Measurements from ENCODE around the gene GATAD2A.
"Not testable (repeated sequence)": the region's sequence is repeated elsewhere in the genome, so short reads cannot be mapped to it uniquely, and the experiment has no call there.

GATAD2A gene

GRCh38 chr19:19388568-19389555 lies 16.6 kb upstream of the GATAD2A start:
- DNase-seq (ENCODE audit: low read depth in 4 of 4, low spot score in 1 of 4): no peak

- DNase-seq (ENCODE audit: low read depth in 4 of 4, low spot score in 1 of 4): not testable (repeated sequence)
These were observed 15.8 kb upstream of the GATAD2A start for GRCh38 chr19:19389683-19390082.

DNA sequence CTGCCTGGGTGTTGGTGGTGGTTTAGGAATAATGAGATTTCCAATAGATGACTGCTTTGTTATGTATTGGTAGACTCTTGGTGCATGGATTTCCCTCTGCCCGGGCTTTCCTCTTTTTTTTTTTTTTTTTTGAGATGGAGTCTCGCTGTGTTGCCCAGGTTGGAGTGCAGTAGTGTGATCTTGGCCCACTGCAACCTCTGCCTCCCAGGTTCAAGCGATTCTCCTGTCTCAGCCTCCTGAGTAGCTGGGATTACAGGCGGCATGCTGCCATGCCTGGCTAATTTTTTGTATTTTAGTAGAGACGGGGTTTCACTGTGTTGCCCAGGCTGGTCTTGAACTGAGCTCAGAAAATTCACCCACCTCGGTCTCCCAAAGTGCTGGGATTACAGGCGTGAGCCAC lies 11.1 kb upstream of the GATAD2A start:
- DNase-seq (ENCODE audit: low read depth in 4 of 4, low spot score in 1 of 4): not testable (repeated sequence)

- DNase-seq (ENCODE audit: low read depth in 4 of 4, low spot score in 1 of 4): no peak
These were observed 5.6 kb upstream of the GATAD2A start for GRCh38 chr19:19399733-19400433.

GRCh38 chr19:19402656-19403372 lies 2.7 kb upstream of the GATAD2A start:
- no peak for DNase-seq (ENCODE audit: low read depth in 4 of 4, low spot score in 1 of 4)

- no peak for DNase-seq (ENCODE audit: low read depth in 4 of 4, low spot score in 1 of 4)
These were observed 2.0 kb upstream of the GATAD2A start for GRCh38 chr19:19403373-19403901.

- peak in 2 of 4 experiments; percentile 11 to 47 for DNase-seq (ENCODE audit: low read depth in 4 of 4, low spot score in 1 of 4)
These were observed 749 bp downstream of the GATAD2A start for GRCh38 chr19:19405971-19406877.

- peak in 2 of 4 experiments; percentile 15 to 40 for DNase-seq (ENCODE audit: low read depth in 4 of 4, low spot score in 1 of 4)
These were observed 1.6 kb downstream of the GATAD2A start for GRCh38 chr19:19406878-19407632.

- DNase-seq (ENCODE audit: low read depth in 4 of 4, low spot score in 1 of 4): no peak
These were observed 2.1 kb downstream of the GATAD2A start for GRCh38 chr19:19407633-19407930.

DNA sequence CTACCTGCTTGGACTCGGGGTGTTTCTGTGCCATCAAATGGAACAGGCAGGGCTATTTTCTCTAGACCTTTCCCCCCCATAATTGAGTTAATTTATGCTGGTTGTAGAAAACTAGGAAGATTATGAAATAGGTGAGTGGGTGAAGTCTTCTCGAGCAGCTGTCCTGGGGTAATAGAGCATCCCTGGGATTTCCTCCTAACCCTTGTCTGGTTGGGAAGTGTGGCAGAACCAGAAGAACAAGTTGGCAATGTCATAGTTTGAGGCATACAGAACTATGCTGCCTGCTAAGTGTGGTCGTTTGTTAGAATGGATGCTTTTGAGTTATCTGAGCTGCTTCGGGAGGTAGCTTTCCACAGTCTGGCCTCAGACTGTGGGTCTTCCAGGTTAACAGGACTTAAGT lies 3.7 kb downstream of the GATAD2A start:
- no peak for DNase-seq (ENCODE audit: low read depth in 4 of 4, low spot score in 1 of 4)

- DNase-seq (ENCODE audit: low read depth in 4 of 4, low spot score in 1 of 4): no peak
These were observed 4.2 kb downstream of the GATAD2A start for GRCh38 chr19:19409631-19410030.

DNA sequence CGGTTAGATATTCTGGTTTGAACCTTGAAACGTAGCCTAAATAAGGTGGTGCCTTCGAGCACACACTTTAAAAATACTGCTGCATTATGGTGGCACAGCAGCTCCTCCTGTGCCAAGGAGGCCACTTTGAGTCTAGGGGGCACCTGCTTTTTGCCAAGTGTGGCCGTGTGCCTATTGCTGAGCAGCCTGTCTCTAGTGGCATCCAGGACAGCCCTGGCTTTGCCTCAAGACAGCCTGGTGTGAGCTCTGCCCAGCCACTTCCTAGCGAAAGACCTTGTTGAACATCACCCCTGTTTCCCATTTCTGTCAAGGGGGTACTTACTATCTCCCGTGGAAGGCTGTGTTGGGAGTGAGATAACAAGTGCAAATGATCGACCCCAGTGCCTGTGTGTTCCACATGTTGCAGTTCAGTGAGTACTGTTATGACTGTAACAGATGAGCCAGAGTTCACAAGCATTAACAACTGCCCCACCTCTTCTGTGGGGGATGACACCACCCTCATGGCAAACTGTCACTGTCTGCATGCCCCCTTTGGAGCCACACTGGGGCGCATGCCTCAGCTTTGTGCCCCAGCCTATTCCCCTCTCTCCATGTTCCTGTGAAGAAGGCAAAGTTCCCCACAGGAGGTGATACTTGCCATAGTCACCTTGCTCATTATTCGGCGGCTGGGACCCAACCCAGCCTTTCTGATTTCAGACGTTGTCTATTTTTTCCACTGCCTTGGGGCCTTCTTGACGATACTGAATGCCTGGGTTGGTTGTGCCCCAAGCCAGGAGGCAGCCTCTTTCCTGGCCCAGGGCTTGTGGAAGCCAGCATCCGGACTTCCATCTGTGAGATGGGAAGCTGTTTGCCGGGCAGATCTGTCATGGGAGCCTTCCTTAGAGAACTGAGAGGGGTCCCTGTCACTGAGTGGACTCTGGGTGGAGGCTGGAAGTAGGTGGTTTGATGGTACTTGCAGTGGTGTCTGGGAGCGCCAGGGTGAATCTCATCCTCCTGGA lies 5.4 kb downstream of the GATAD2A start:
- DNase-seq (ENCODE audit: low read depth in 4 of 4, low spot score in 1 of 4): peak in 1 of 4 experiments; percentile 30

- no peak for DNase-seq (ENCODE audit: low read depth in 4 of 4, low spot score in 1 of 4)
These were observed 10.8 kb downstream of the GATAD2A start for GRCh38 chr19:19416280-19416679.

GRCh38 chr19:19417046-19417445 lies 11.6 kb downstream of the GATAD2A start:
- DNase-seq (ENCODE audit: low read depth in 4 of 4, low spot score in 1 of 4): no peak

- no peak for DNase-seq (ENCODE audit: low read depth in 4 of 4, low spot score in 1 of 4)
These were observed 12.3 kb downstream of the GATAD2A start for GRCh38 chr19:19417628-19418245.

DNA sequence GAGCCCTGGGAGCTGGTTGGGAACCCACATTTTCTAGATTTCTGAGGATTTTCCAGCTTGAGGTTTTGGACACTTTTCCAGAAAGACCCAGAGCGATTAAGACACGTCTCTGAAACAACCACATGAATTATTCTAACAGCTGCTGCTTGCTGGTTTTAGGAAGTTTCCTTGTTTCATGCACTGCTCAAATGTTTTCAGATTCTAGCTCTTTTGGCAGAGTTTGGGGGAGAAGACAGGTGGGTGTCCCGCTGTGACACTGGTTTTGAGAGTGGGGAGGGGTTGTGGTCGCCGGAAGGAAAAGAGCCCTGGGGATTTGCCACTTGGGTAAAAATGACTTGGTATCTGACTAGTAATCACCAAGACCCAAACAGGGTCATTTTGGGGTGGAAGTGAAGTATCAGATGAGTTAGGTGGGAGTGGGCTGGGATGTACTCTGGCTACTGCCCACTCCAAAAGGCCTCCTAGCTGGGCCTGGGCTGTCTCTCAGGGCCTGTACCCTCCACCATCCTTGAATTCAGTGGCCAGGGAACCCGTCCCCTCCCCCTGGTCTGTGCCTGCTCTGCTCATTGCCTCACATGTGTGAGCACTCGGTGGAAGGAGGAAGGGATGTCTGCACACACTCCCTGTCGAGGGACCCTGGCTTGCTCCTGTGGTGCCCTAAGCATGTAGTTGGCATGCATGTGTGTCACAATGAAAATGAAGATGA lies 13.2 kb downstream of the GATAD2A start:
- DNase-seq (ENCODE audit: low read depth in 4 of 4, low spot score in 1 of 4): no peak

DNA sequence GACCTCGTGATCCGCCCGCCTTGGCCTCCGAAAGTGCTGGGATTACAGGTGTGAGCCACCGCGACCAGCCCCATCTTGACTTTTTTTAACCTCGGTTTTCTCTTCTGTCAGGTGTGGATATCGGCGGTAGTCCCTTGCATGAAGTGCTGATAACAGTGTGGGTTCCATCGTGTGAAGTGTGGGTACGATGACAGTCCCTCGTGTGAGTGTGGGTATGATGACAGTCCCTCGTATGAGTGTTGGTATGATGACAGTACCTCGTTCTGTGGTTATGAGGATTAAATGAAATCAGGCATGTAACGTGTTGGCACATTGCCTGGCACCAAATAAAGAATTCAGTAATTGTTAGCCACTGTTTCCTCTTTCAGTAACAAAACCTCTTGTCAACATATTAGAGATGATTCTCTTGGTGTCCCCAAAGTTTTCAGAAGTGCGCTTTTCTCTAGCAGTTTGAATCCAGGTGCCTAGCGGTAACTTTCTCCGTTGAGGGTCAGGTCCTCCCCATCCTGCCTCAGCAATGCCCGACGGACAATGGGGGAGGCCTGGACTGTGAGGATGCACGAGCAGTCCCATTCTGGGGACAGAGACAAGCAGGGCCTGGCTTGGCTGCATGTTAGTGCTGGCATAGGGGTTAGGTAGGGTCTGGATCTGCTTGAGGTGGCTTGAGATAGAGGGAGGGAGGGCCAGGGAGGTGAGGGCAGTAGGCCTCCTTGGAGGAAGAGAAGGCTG lies 15.3 kb downstream of the GATAD2A start:
- no peak for DNase-seq (ENCODE audit: low read depth in 4 of 4, low spot score in 1 of 4)

Data from stimulated activated CD4-positive, alpha-beta T cell treated with anti-CD3 and anti-CD28 coated beads, Interleukin-1b, Interleukin-23, amount 100 ng/mL, for 24 hours (primary cell).